HEK293T (cell line): ENCODE results near the gene TRMT6.

Experiments
- CTCF ChIA-PET: fragments of 350-600 bp; formaldehyde crosslinking; extraction: SDS; loops from one replicate; lab custom pipeline; 2021; ENCODE audit warnings: antibody characterized with exemption, inconsistent platforms; lab: Yijun Ruan, JAX
- POLR2A ChIA-PET: fragments of 350-600 bp; formaldehyde crosslinking; extraction: SDS; loops from one replicate; lab custom pipeline; 2020; ENCODE audit warnings: antibody characterized with exemption, inconsistent platforms; lab: Yijun Ruan, JAX
- DNase-seq: peaks from one replicate; pipeline ENCODE4 v3.0.0; 2012; ENCODE audit warnings: mixed read lengths; ENCODE audit errors: extremely low spot score
- ARNT ChIP-seq: fragments of 450-650 bp; IDR thresholded peaks from 2 replicates; pipeline ENCODE4 v1.6.1; 2017; ENCODE audit warnings: mild to moderate bottlenecking
- BHLHE40 ChIP-seq: fragments of 450-650 bp; IDR thresholded peaks from 2 replicates; pipeline ENCODE4 v1.6.1; 2016; ENCODE audit warnings: mild to moderate bottlenecking, moderate library complexity, borderline replicate concordance
- CTBP1 ChIP-seq: fragments of 450-650 bp; IDR thresholded peaks from 2 replicates; pipeline ENCODE4 v1.6.1; 2016; ENCODE audit warnings: borderline replicate concordance
- ELF4 ChIP-seq: fragments of 450-650 bp; IDR thresholded peaks from 2 replicates; pipeline ENCODE4 v1.6.1; 2017; ENCODE audit warnings: antibody characterized with exemption
- FOXA1 ChIP-seq: fragments of 450-650 bp; IDR thresholded peaks from 2 replicates; pipeline ENCODE4 v1.6.1; 2016; ENCODE audit warnings: mild to moderate bottlenecking
- FOXK2 ChIP-seq: fragments of 450-650 bp; IDR thresholded peaks from 2 replicates; pipeline ENCODE4 v1.6.1; 2016; ENCODE audit warnings: mild to moderate bottlenecking
- FOXM1 ChIP-seq: fragments of 450-650 bp; IDR thresholded peaks from 2 replicates; pipeline ENCODE4 v1.6.1; 2017; ENCODE audit warnings: mild to moderate bottlenecking, borderline replicate concordance
- HDGF ChIP-seq: fragments of 450-650 bp; IDR thresholded peaks from 2 replicates; pipeline ENCODE4 v1.6.1; 2017; ENCODE audit warnings: antibody characterized with exemption, borderline replicate concordance
- L3MBTL2 ChIP-seq: fragments of 450-650 bp; conservative IDR thresholded peaks from 2 replicates; pipeline ENCODE4 v1.6.1; 2016; ENCODE audit warnings: mild to moderate bottlenecking
- LEF1 ChIP-seq: fragments of 450-650 bp; IDR thresholded peaks from 2 replicates; pipeline ENCODE4 v1.6.1; 2017; ENCODE audit warnings: mild to moderate bottlenecking, borderline replicate concordance
- NFRKB ChIP-seq: fragments of 450-650 bp; IDR thresholded peaks from 2 replicates; pipeline ENCODE4 v1.6.1; 2016; ENCODE audit warnings: mild to moderate bottlenecking, moderate library complexity
- PKNOX1 ChIP-seq: fragments of 450-650 bp; IDR thresholded peaks from 2 replicates; pipeline ENCODE4 v1.6.1; 2016
- SP1 ChIP-seq: fragments of 450-650 bp; IDR thresholded peaks from 2 replicates; pipeline ENCODE4 v1.6.1; 2017
- SUZ12 ChIP-seq: fragments of 450-650 bp; IDR thresholded peaks from 2 replicates; pipeline ENCODE4 v1.6.1; 2016; ENCODE audit warnings: mild to moderate bottlenecking
- TARDBP ChIP-seq: fragments of 450-650 bp; IDR thresholded peaks from 2 replicates; pipeline ENCODE4 v1.6.1; 2016
- ZNF384 ChIP-seq: fragments of 450-650 bp; IDR thresholded peaks from 2 replicates; pipeline ENCODE4 v1.6.1; 2016

TRMT6 gene

DNA sequence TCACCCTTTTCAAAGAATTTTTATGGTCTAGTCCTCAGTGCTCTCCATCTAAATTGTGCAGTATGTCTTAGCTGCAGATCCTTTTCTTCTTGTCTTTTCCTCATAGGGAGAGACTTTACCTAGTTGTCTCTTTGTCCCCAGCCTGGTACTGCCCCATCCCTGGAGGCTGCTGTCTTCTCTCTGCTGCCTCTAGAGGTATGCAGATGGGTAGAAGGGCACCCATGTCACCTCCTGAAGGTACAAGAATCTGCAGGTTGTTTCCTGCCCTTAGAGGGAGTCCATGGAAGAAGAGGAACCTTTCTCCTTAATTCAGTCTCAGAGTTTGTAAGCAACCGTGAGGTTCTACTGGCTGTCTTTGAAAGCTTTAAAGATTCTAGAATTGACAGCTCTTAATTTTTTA lies 39.2 kb upstream of the TRMT6 start:
- CTCF ChIA-PET, result interaction anchor here (0.6 kb wide), 1 partner anchor 17 kb away, joined by 3 read pairs; no protein-coding TSS in a partner anchor
- no peak for DNase-seq
- no peak for TF ChIP-seq LEF1
- TF ChIP-seq ARNT, result no peak
- no peak for TF ChIP-seq HDGF
- no peak for TF ChIP-seq PKNOX1
- TF ChIP-seq NFRKB, result no peak
- TF ChIP-seq CTBP1, result no peak
- no peak for TF ChIP-seq FOXK2
- no peak for TF ChIP-seq FOXM1
- TF ChIP-seq L3MBTL2, result no peak
- no peak for TF ChIP-seq ELF4
- TF ChIP-seq SP1, result no peak
- no peak for TF ChIP-seq TARDBP
- no peak for TF ChIP-seq BHLHE40
- no peak for TF ChIP-seq SUZ12
- no peak for TF ChIP-seq ZNF384
- no peak for TF ChIP-seq FOXA1
- POLR2A ChIA-PET, result no interaction called here

GRCh38 chr20:5987383-5987782 lies 37.0 kb upstream of the TRMT6 start:
- no peak for DNase-seq
- ChIA-PET POLR2A (interaction anchor here (1.4 kb wide), 1 partner anchor 9 kb away, joined by 4 read pairs; no protein-coding TSS in a partner anchor), CTCF (no interaction called here)
- TF ChIP-seq FOXK2 (no peak), CTBP1 (no peak), L3MBTL2 (no peak), TARDBP (no peak), FOXM1 (no peak), PKNOX1 (no peak), NFRKB (no peak), SUZ12 (no peak), SP1 (no peak), BHLHE40 (no peak), ELF4 (no peak), LEF1 (no peak), HDGF (no peak), ARNT (no peak), ZNF384 (no peak), FOXA1 (no peak)

GRCh38 chr20:5980720-5981538 lies 30.6 kb upstream of the TRMT6 start:
- ChIA-PET POLR2A (interaction anchor here (0.6 kb wide), 1 partner anchor 9 kb away, joined by 3 read pairs; no protein-coding TSS in a partner anchor), CTCF (no interaction called here)
- TF ChIP-seq TARDBP (no peak), BHLHE40 (no peak), SUZ12 (no peak), ARNT (no peak), LEF1 (no peak), SP1 (no peak), FOXK2 (no peak), L3MBTL2 (no peak), NFRKB (no peak), PKNOX1 (no peak), HDGF (no peak), ZNF384 (no peak), FOXA1 (no peak), CTBP1 (no peak), FOXM1 (no peak)
- no peak for DNase-seq

- TF ChIP-seq ELF4, result no peak
- no peak for TF ChIP-seq PKNOX1
- TF ChIP-seq FOXM1, result no peak
- no peak for TF ChIP-seq NFRKB
- no peak for TF ChIP-seq ZNF384
- POLR2A ChIA-PET, result no interaction called here
- CTCF ChIA-PET, result no interaction called here
- DNase-seq, result no peak
These were observed 29.5 kb upstream of the TRMT6 start for GRCh38 chr20:5979801-5980200.

GRCh38 chr20:5977975-5978374 lies 27.6 kb upstream of the TRMT6 start:
- CTCF ChIA-PET, result no interaction called here
- POLR2A ChIA-PET, result no interaction called here
- TF ChIP-seq FOXA1 (no peak), FOXK2 (no peak), SP1 (no peak), NFRKB (no peak)
- DNase-seq, result no peak
